Stimulated activated CD4-positive, alpha-beta T cell treated with anti-CD3 and anti-CD28 coated beads, Interleukin-15, amount 100 ng/mL, for 1 hour (primary cell): ENCODE data around the gene TRDN.

Experiments
- DNase-seq, 2 donors: peaks; one replicate each; pipeline ENCODE4 v3.0.0-alpha.2; 2020; ENCODE audit warnings: low read depth in 1 of 2, low spot score in 1 of 2

Gene TRDN

GRCh38 chr6:123636782-123637181 is at the start of gene TRDN:
Gene TRDN (minus strand): TSS chr6:123636950. CDS start chr6:123636775, 175 bp downstream.
- no peak for DNase-seq

- no peak for DNase-seq
Observed at GRCh38 chr6:123681957-123682462, 45.3 kb upstream of the TRDN start.

- DNase-seq = no peak
Observed at GRCh38 chr6:123677897-123678296, 41.1 kb upstream of the TRDN start.

- DNase-seq = no peak
Observed at GRCh38 chr6:123676793-123677192, 40.0 kb upstream of the TRDN start.

GRCh38 chr6:123668965-123669591 is 32.3 kb upstream of the TRDN start:
- DNase-seq = no peak

- DNase-seq = no peak
Observed at GRCh38 chr6:123668063-123668462, 31.3 kb upstream of the TRDN start.

DNA sequence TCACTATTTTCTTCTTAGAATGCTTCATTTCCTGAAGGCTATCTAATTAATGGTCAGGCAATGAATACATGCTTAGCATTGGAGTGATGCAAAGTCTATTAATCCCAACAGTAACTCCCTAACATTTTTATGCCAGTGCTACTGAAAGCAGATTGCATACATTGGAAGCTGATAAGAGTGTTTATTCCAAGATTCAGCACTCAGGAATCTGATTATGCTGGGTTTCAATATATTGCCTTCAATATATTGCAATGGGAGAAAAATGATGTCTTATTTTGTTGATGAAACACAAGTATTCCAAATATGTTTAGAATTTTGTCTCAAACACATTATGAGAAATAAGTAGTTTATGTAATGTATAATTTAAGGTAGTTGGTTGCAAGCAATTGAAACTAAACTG is 26.7 kb upstream of the TRDN start:
- DNase-seq = no peak

DNA sequence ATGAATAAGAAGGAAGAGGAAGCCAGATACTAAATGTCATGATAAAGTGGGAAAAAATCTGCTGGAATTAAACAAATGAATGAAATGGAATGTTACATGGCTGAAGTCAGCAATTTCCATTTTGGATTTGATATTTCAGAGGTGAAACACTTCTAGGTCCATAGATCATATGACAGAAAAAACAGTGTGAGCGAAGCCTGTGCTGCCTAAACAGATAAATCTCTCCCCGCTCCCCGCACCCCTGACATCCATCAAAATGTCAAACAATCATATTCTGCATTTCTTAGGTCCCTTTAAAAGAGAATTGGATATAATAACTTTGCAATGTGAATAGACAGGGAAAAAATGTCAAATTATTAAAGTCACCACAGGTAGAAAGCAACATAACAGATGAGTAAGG is 26.0 kb upstream of the TRDN start:
- DNase-seq = no peak

DNA sequence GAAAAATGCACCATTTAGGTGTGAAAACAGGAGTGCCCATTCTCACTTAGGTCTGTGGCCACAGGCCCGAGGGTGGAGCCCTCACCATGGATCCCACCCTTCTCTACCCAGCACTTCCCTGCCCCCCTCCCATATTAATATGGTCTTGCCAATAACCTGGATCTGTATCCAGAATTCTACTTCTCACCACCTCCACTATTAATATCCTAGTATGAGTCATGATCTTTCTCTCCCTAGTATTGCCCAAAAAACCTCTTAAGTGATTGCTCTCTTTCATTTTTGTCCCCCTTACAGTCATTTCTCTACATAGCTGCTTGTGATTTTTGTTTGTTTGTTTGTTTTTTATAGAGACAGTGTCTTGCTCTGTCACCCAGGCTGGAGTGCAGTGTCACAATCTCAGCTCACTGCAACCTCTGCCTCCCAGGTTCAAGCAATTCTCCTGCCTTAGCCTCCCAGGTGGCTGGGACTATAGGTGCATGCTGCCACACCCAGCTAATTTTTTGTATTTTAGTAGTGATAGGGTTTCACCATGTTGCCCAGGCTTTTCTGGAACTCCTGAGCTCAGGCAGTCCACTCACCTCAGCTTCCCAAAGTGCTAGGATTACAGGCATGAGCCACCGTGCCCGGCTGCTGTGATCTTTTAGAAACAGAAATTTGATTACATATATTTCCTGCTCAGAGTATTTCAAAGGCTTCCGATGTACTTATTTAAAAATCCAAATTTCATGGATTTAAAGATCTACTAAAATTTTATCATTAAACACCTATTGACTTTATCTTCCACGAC is 24.5 kb upstream of the TRDN start:
- no peak for DNase-seq

GRCh38 chr6:123659960-123660748 is 23.4 kb upstream of the TRDN start:
- no peak for DNase-seq

DNA sequence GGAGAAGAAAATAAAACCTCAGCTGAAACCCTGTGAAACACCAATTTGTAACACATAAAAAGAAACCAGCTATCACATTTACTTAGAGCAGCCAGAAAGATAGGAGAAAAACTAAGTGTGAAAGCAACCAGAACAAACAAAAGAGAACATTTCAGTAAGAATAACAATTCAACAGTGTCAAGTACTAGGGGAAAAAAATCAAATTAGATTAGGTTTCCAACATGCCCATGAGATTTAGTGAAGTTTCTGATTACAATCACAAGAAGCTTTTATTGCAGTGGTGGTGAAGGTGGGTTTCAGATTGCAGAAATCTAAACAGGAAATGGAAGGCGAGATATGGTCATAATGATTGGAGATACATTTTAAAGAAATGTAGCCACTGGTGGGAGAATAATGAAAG is 22.1 kb upstream of the TRDN start:
- DNase-seq = no peak

GRCh38 chr6:123655521-123656306 is 19.0 kb upstream of the TRDN start:
- DNase-seq = no peak

DNA sequence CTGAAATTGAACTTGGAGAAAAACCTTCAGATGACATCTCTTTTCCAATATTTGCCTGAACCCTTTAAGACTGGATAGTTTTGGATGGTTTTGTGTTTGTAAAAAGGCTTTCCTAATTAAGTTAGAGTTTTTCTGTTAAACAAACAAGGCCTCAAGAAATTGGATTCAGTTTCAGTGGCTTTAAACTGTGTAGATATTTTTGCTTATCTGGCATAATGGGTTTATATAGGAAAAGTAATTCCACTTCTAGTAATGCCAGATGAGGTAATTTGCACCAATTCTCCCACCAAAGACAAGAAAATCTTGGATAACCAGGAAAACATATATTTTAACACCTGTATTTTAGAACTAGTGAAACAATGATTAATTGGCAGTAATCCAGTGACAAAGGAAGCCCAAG is 12.0 kb upstream of the TRDN start:
- DNase-seq = no peak

DNA sequence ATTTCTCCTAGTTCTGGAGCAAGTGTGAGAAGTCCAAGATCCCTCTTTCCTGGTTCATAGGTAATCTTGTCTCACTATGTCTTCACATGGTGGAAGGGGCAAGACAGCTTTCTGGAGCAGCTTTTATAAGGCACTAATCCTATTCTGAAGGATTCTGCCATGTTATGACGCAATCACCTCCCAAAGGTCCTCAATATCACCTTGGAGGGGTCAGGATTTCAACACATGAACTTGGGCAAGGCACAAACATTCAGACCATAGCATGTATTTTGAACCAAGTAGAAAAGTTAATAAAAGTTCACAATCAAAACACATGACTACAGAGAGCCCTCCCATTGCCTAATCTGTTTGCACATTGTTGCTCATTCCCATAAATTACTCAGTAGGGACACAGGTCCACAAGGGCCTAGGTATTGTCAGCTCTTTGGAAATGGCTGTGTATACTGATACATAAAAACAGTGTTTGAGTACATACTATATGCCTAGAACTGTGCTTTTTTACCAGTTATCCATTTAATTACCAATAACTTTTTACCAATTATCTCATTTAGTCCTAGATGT is 11.3 kb upstream of the TRDN start:
- no peak for DNase-seq

- no peak for DNase-seq
Observed at GRCh38 chr6:123641497-123641896, 4.7 kb upstream of the TRDN start.

- no peak for DNase-seq
Observed at GRCh38 chr6:123640567-123641187, 3.9 kb upstream of the TRDN start.

- no peak for DNase-seq
Observed at GRCh38 chr6:123638865-123639264, 2.1 kb upstream of the TRDN start.

GRCh38 chr6:123636282-123636681 is 468 bp downstream of the TRDN start:
- DNase-seq = no peak

GRCh38 chr6:123635567-123635966 is 1.2 kb downstream of the TRDN start:
- DNase-seq = no peak

DNA sequence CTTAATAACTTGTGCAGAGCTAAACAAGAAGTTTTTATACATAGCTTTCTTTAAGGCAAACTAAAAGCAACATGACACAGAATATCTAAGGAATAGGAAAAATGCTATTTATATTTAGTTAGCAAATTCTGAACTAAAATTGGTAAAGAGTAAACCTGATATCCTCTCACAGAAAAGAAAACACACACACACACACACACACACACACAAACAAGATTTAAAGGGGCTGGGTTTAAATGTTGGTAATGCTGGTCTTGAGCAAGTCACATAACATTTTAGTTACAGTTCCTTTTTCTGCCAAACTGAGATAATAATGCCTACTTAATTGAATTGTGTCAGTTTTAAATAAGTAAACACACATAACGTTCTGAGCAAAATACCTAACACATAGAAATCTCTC is 1.6 kb downstream of the TRDN start:
- no peak for DNase-seq
